Cardiac atrium fibroblast (primary cell): ENCODE results near the gene S1PR1. TPM values are rescaled to one million over a fixed set of nuclear protein-coding genes. Genes with fewer than 3 reads are reported as not detected.

ENCODE experiments used
- total RNA-seq: library from RNA; depleted of rRNA; stranded (reverse); fragments of >200 nt; gene quantifications from 2 replicates; pipeline ENCODE4 v1.2.3, GENCODE V29; 2015

Gene S1PR1
- 8.4 and 12.3 TPM in 2 replicates for total RNA-seq

DNA sequence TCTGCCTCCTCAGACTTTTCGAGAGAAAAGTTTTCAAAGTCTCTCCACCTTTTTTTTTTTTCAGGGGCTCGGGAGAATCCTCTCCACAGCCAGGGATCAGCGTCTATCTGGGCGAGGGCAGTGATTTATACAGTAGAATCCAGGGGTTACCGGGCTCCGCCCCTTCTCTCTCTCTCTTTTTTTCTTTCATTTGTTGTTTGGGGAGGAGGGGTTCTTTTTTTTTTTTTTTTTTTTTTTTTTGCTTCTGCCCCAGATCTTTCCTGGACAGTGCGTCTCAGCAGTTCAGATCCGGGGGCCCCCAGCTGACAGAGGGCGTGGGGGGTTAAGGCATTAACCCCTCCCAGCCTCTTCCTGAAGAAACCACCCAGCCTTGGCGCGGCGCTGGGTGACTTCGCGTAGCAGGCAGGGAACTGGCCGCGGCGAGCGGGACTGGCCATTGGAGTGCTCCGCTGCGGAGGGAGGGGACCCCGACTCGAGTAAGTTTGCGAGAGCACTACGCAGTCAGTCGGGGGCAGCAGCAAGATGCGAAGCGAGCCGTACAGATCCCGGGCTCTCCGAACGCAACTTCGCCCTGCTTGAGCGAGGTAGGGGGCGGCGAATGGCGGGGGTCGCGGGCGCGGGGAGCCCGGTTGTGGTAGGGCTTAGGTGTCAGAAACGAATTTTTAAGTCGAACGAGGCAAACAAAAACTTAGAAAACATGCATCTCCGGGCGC lies at the start of gene S1PR1:
Gene S1PR1 (plus strand): TSS at position 504 of the 713 bp plus-strand sequence. CDS start 1,966 bp downstream, outside the sequence.

Other genes with a start within 250 kb of the S1PR1 start
- 10.5 and 50.7 TPM in 2 replicates for gene DPH5, start 211.2 kb upstream of the S1PR1 start, total RNA-seq